Measurements from ENCODE around the gene LLPH.
"Not testable (repeated sequence)": the region's sequence is repeated elsewhere in the genome, so short reads cannot be mapped to it uniquely, and the experiment has no call there.

Gene LLPH

DNA sequence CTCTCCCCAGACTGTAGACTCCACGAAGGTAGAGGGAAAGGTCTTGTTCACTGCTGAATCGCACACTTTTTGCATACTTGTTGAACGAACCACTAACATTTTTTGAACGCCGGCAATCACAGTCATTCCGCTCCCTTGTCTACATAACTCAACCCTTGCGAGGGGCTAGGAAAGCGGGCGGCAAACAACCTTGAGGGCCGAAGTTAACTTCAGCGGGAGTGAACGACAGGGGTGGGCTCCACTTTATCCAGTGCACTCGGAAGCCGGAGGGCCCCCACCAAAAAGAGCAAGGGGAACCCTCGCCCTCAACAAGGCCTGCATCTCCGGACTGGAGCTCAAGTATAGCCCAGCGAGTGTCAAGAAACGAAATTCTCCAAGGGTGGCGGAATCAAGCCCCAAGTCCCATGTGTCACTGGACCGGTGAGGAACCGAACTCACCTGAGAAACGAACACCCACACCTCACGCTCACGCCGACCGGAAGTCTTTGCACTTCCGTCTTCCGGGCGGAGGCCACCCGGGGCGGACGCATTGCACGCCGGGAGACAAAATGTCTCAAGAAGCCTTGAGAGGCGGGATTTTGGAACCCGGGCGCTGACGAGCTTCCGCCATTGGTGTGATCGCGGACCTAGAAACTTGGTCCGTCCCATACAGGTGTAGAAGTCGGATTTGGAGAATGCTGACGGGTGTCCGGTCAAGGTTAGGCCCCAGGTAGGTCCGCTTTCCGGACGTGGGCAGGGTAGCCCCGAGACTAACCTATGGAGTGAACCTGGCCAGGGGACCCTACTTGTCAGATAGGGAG lies at the start of gene LLPH:
LLPH (minus strand) TSS at position 484 of the 800 bp plus-strand sequence. CDS start 1,644 bp downstream, outside the sequence.
- H3K4me3 ChIP-seq (ENCODE audit: low read depth, low read length), result peak within 1 kb of the TSS; percentile 95
- peak; percentile 89 for DNase-seq (ENCODE audit: low read depth, low spot score)
- TF ChIP-seq CTCF (IDR thresholded peaks at IDR 0.05; ENCODE audit: low read depth, low read length), result no peak
- in situ Hi-C loops (cut with HindIII; ENCODE audit: low sequenced_read_pairs), result no loop called here

DNA sequence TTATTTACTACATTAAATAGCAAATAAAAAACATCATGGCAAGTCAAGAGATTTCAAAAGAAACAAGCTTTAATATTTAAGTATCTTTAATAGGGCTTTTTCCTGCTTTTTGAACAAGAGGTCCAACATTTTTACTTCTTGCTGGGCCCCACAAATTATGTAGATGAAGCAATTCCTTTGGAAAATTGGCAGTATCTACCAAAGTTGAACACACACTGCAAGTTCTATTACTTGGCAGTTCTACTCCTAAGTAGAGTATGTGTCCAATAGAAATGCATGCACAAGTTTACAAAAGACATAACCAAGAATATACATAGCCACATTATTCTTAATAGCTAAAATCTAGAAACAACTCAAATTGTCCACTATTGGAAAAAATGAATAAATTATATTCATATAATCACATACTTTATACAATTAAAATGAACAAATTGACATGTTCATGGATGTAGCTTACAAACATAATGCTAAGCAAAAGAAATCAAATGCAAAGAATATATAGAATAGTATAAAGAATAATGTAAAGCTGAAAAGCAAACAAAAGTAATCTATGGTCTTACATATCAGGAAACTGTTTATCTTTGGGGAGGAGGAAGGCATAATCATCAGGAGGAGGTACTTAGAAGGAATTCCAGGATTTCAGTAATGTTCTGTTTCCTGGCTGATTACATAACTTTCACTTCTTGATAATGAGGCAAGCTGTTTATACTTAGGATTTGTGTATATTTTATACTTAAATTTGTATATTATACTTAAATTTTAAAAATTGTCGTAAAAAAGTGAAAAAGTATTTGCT lies 45.8 kb upstream of the LLPH start:
- no peak overlapping the region for H3K4me3 ChIP-seq (ENCODE audit: low read depth, low read length)
- no peak for DNase-seq (ENCODE audit: low read depth, low spot score)
- in situ Hi-C loops (cut with HindIII; ENCODE audit: low sequenced_read_pairs), result no loop called here
- no peak for TF ChIP-seq CTCF (IDR thresholded peaks at IDR 0.05; ENCODE audit: low read depth, low read length)

DNA sequence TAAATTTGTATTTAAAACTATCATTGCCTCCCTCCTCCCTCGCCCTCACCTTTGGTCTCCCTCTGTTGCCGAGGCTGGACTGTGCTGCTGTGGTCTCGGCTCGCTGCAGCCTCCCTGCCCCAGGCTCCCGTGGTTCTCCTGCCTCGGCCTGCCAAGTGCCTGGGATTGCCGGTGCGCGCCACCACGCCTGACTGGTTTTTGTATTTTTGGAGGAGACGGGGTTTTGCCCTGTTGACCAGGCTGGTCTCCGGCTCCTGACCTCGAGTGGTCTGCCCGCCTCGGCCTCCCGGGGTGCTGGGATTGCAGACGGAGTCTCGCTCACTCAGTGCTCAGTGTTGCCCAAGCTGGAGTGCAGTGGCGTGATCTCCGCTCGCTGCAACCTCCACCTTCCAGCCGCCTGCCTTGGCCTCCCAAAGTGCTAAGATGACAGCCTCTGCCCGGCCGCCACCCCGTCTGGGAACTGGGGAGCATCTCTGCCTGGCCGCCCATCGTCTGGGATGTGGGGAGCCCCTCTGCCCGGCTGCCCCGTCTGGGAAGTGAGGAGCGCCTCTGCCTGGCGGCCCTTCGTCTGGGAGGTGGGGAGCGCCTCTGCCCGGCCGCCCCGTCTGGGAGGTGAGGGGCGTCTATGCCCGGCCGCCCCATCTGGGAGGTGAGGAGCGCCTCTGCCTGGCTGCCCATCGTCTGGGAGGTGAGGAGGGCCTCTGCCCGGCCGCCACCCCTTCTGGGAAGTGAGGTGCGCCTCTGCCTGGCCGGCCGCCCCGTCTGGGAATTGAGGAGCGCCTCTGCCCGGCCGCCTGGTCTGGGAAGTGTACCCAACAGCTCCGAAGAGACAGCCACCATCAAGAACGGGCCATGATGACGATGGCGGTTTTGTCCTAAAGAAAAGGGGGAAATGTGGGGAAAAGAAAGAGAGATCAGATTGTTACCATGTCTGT lies 44.1 kb upstream of the LLPH start:
- H3K4me3 ChIP-seq (ENCODE audit: low read depth, low read length); DNase-seq (ENCODE audit: low read depth, low spot score); in situ Hi-C loops (cut with HindIII; ENCODE audit: low sequenced_read_pairs): not testable (repeated sequence)

- in situ Hi-C loops (cut with HindIII; ENCODE audit: low sequenced_read_pairs), result no loop called here
- TF ChIP-seq CTCF (IDR thresholded peaks at IDR 0.05; ENCODE audit: low read depth, low read length), result no peak
- peak overlapping the region; percentile 62 for H3K4me3 ChIP-seq (ENCODE audit: low read depth, low read length)
- DNase-seq (ENCODE audit: low read depth, low spot score), result no peak
These were observed 40.1 kb upstream of the LLPH start for GRCh38 chr12:66170606-66171005.

- in situ Hi-C loops (cut with HindIII; ENCODE audit: low sequenced_read_pairs), result no loop called here
- peak; percentile 34 for TF ChIP-seq CTCF (IDR thresholded peaks at IDR 0.05; ENCODE audit: low read depth, low read length)
- H3K4me3 ChIP-seq (ENCODE audit: low read depth, low read length), result peak within 1 kb of the TSS; percentile 62
- DNase-seq (ENCODE audit: low read depth, low spot score), result peak; percentile 94
These were observed 38.9 kb upstream of the LLPH start, which contains the start of gene TMBIM4 for GRCh38 chr12:66169221-66170170. TMBIM4 (minus strand) TSS chr12:66169996; CDS start chr12:66169951, 45 bp downstream.

DNA sequence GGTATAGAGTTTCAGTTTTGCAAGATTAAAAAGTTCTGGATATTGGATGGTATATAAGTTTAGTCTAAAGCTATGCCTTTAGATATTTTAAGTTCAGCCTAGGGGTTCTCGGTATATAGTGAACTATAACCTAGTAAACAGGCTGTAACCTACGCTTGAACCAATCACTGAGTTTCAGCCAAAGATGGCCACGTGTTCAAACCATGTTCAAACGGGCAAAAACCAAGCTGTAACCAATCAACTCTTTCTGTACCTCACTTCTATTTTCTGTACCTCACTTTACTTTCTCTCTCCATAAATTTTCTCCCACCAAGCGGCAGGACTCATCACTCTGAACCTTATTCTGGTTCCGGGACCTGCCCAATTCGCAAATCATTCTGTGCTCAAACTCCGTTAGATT lies 37.9 kb upstream of the LLPH start:
- in situ Hi-C loops (cut with HindIII; ENCODE audit: low sequenced_read_pairs), result no loop called here
- DNase-seq (ENCODE audit: low read depth, low spot score), result no peak
- TF ChIP-seq CTCF (IDR thresholded peaks at IDR 0.05; ENCODE audit: low read depth, low read length), result no peak
- H3K4me3 ChIP-seq (ENCODE audit: low read depth, low read length), result peak overlapping the region; percentile 62
